Activated CD4-positive, alpha-beta T cell treated with anti-CD3 and anti-CD28 coated beads, Interleukin-2, amount 50 U/mL, for 48 hours (primary cell): ENCODE data around the gene MBD4.
"Not testable (repeated sequence)": the region's sequence is repeated elsewhere in the genome, so short reads cannot be mapped to it uniquely, and the experiment has no call there.

ENCODE experiments used
- DNase-seq, 2 experiments: peaks; one replicate each; pipeline ENCODE4 v3.0.0-alpha.2; 2020

MBD4 gene

DNA sequence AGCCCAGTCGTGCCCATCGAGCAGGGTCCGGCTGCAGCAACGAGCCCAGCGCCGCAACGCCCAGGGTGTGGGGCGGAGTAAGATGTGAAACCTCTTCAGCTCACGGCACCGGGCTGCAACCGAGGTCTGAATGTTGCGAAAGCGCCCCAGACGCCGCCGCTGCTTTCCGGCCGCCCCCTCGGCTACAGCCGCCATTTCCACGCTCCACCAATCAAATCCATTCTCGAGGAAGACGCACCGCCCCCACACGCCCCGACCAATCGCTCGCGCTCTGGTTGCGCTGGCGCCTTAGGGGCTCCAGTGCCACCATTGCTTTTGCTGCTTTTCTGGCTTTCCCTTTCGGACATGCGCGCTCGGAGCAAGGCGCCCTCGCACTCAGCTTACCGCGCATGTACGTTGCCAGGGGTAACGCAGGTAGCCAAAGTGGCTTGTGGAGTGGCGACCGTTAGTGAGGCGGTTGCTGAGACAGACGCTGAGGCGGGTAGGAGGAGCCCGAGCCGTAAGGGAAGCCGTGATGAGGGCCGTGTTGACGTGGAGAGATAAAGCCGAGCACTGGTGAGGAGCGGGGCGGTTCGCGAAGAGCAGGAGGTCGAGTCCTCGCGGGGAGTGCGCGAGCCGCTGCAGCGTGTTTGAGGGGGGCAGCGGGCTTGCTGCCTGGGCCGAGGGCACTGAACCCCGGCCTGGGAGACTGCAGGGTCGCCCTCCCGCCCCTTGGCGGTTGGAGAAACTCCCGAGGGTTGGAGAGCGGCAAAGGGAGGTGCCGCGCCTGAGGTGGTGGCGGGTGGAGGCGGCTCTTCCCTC is at the start of gene MBD4, which contains the start of gene IFT122:
Gene MBD4 (minus strand): TSS at position 132 of the 801 bp plus-strand sequence. CDS start 115 bp downstream, at position 17.
Gene IFT122 (plus strand): TSS at position 408 of the 801 bp plus-strand sequence. CDS start 107 bp downstream, at position 515.
- DNase-seq: peak; percentile 99

DNA sequence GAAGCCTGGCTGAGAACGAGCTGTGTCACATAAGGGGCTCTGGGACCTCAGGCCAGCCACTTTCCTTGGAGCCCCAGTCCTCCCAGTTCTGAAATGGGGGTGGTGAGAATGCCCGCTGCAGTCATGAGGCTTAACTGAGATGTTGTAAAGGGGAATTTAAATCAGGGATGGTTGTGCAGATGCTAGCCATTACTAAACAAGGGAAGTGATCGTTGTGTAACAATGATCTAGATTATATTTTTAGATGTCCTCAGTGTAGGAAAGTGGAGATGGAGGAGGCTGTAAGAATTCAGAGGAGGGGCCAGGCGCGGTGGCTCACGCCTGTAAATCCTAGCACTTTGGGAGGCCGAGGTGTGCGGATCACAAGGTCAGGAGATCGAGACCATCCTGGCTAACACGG is 49.5 kb upstream of the MBD4 start:
- not testable (repeated sequence) for DNase-seq

DNA sequence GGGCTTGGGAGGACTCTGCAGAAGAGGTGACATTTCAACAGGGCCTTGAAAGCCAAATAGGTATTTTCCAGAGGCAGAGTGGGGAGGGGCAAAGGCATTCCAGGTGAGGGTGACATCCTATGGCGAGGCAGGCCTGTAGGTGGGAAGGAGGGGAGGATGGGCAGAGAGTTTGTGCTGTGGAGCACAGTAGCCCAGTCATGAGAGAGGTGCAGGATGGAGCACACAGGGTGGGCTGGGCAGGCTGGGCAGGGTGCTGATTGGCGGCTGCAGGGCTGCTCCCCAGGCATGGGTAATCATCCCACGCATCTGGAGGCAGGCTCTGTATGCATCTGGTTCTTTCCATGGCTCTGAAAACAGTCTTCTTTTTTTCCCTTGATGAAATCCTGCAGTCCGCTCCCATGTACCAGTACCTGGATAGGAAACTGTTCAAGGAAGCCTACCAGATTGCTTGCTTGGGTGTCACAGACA is 48.2 kb upstream of the MBD4 start:
- not testable (repeated sequence) for DNase-seq

DNA sequence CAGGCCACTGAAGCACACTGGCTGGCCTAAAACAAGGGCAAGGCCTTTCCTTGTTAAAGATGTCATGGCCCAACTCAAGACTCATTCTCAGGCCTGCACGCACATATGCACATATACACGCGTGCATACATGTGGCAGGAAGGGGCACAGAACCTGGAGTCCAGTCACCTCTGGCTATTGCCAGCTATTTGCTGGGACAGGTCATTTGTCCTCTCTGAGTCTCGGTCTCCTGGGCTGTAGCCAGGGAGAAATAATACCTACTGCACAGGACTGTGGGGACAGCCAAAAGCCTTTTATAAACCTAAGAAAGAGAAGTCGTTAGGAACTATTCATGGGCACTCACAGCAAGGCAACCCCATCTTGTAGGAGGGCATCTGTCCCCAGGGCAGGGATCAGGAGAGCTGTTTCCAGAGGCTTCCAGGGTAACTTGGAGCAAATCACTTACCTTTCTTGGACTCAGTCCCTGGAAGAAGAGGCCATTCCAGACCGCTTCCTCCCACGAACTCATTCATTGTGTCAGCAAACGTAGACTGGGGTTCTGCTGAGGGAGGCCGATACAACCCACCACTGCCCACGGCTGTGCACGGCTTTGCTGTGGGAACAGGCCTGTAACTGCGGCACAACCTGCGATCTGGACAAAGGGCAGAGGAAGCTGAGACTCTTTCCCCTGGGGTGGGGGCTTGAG is 47.6 kb upstream of the MBD4 start:
- DNase-seq: no peak

DNA sequence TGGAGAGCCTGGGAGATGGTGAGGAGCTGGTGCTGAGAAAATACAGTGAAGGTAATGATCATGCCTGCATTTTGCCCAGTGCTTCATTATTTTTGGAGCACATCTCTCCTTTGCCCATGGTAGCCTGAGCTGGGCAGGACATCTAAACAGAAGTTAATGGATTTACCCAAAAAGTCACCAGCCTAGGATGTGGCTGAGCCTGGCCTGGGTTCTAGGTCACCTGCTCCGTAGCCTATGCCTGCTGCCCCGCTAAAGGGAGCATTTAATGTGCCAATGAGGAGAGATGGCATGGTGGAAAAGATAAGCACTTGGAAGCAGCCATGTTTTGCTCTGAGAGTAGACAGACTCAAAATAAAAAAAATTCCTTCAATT is 46.9 kb upstream of the MBD4 start:
- no peak for DNase-seq

DNA sequence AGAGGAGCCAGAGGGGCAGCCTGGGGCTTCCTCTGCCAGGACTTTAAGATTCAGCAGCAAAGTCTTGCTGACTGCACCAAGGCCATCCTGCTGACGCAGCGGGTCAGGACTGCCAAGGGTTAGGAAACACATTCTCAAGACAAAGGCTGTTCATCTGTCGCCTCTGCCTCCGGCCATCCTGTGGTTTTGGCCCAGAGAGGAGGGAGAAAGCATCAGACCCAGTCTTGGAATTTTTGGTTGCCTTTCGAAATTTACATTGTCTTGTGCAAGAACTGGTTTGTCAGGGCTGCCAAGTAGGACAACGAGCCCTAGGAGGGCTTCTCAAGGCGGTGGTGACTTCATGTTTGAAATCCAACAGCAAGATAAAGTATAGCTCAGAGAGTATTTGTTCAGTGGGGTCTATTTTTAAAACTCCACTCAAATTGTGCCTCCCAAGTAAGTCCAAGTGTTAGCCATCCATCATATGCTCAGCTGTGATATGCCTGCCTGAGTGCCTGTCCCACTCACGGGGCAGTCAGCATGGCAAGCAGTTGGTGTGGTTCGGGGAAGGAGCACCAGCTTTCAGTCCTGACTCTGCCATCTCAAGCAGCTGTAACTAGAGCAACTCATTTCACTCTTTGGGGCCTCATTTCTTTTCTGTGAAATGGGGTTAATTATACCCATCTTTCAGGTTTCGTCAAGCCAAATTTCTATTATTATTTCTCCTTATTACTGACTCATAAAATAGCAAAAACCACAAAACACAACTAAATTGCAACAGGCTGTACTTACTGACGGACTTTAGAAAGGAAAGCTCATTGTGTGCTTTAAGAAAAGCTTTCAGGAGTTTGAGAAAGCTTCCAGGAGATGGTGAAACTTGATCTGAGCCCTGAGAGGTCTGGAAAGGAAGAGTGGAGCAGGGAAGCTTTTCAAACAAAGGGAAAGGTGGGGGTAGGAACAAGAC is 46.2 kb upstream of the MBD4 start:
- no peak for DNase-seq

DNA sequence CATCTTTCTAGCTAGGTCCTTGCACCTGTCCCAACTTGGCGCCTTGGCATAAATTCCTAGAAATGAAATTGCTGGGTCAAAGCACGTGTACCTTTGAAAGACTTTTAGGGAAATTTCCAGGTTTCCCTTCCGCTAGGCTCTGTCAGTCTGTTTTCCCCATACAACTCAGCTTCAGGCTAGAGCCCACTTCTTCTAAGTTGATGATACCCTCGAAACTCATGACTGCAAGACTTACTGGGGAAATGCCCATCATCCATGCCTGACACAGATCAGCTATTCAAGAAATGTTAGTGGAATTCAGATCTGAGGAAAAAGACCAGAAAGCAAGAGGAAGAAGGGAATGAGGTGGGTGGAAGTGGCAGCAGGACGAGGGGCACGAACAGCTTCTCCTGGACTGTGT is 45.4 kb upstream of the MBD4 start:
- DNase-seq: not testable (repeated sequence)

DNA sequence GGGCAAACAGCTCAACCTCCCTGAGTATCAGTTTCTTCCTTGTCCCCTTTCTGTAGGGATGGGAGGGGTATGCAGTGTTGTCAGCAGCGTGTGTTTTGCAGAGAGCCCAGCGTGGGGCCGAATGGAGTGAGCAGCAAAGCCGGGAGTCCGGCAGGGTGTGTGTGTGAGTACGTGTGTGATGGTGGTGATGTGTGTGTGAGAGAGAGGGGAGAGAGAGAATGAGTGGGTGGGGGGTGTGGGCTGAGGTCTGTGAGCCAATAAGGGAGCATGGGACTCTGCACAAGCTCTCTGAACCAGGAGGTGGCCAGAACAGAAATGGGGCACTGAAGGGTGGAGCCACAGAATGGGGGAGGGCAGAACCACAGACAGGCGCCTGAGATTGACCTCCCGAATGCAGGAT is 44.1 kb upstream of the MBD4 start:
- DNase-seq: no peak

DNA sequence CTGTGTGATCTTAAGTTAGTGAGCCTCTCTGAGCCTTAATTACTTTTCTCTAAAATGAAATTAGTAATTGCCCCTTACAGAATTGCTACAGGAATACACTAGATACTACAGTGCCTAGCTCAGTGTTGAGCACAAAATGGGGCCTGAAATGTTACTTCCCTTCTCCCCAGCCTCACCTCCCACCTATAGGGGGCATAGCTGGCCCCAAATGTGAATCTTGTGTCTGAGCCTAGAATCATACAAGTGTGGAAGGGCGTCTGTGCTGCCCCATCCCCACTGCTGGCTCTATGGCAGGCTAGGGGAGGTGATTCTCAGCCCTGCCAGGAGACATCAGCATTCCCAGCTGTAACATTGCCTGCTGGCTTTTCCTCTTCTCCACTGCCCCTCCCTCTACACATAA is 43.0 kb upstream of the MBD4 start:
- no peak for DNase-seq

DNA sequence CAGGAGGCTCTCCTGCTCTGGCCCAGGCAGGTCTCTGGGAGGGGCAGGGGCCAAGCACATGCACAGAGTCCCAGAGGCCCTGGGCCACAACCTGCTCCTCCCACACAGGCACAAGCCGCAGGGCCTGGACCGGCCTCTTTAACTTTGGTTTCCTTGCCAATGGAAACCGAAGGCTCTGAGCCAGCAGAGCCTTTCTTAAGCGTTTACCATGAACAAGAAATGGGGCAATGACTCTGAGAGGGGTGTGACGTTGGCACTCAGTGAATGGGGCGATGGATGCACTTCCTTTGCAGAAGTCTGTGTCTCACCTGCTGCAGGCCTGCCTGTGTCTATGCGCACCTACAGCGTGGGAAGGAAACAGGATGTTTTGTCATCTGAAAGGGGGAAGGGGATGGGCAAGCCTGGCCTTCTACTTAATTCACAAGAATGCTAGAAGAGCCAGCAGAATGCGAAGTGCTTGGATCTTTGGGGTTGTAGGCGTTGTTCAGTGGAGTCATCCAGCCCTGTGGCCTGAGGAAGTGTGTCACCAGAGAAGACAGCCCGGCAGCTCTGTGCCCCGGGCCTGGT is 42.1 kb upstream of the MBD4 start:
- DNase-seq: peak; percentile 18 to 44

DNA sequence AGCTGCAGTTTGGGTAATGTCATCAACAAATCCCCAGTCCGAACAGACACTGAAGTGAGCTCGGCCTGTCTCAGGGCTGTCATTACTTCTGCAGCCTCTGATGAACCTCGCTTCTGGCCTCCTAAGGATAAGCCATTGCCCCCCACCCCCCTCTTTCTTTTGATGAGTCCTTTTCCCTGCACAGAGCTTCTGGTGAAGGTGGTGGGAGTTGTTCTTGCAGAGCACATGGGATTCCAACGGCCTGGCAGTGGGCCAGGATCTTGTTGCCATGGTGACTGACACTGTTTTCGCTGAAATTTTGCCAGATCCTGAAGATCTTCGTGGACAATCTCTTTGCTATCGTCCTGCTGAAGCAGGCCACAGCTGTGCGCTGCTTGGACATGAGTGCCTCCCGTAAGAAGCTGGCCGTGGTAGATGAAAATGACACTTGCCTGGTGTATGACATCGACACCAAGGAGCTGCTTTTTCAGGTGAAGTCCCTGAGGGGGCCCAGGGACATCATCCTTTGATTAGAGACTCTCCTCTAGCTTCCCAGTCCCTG is 41.5 kb upstream of the MBD4 start:
- DNase-seq: not testable (repeated sequence)

DNA sequence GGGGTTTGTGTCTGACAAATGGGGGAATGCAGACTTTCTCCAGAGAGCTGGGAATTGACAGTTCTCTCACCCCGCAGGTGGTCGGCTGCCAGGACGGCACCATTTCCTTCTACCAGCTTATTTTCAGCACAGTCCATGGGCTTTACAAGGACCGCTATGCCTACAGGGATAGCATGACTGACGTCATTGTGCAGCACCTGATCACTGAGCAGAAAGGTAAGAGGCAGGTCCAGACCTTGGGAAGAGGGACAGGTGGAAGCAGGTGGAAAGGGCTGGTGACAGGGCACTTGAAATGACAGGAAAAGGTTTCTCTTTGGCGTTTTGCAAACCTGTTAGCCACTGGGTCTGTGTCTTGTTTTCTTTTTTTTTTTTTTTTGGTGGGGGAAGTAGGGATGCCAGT is 36.8 kb upstream of the MBD4 start:
- no peak for DNase-seq

DNA sequence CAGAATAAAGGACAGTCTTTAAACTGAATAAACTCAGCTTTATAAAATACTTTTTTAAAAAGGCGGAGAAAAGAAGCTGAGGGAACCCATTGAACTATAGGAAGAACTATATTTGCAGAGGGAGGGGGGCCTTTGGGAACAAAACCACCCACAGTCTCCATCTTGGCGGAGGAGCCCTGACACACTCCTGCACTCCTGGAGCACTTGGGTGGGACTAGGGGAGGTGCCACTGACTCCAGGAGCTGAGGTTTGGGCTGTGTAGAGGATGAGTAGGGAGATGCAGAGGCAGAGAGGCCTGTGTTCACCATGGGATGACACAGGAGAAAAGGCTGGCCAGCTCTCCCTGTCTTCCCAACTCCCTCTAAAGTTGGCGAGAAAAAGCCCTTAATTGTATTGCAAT is 36.1 kb upstream of the MBD4 start:
- DNase-seq: no peak

DNA sequence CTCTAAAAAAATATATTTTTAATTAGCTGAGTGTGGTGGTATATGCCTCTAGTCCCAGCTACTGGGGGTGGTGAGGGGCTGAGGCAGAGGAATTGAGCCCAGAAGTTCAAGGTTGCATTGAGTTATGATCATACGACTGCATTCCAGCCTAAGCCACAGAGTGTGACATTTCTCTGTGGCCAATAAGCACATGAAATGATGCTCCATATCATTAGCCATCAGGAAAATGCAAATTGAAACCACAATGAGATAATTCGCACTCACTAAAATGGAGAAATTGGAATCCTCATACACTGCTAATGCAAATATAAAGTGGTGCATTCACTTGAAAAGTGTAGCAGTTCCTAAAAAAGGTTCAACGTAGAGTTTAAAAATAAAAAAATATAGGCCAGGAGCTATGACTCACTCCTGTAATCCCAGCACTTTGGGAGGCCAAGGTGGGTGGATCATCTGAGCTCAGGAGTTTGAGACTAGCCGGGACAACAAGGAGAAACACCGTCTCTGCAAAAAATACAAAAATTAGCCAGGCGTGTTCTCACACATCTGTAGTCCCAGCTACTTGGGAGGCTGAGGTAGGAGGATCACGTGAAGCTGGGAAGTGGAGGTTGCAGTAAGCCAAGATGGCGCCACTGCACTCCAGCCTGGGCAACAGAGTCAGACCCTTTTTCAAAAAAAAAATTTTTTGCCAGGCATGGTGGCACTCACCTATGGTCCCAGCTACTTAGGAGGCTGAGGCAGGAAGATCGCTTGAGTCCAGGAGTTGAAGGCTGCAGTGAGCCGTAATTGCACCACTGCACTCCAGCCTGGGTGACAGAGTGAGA is 35.4 kb upstream of the MBD4 start:
- no peak for DNase-seq

DNA sequence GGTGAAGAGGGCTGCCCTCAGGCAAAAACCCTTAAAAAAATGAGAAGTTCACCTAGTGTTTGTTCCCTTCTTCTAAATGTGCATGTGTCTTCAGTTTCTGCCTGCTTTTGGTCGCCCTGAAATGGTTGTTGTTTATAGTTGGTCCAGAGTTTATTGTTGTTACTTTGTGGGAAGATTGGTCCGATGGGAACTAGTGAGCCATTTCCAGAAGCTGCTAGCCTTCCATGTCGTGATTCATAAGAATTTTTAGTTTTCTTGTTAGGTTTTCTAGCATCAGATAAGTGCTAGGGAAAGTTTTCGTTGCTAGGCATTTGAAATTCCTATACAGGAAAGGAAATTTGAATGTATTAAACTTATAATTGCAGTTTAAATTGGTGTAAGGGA is 34.0 kb upstream of the MBD4 start:
- DNase-seq: no peak

DNA sequence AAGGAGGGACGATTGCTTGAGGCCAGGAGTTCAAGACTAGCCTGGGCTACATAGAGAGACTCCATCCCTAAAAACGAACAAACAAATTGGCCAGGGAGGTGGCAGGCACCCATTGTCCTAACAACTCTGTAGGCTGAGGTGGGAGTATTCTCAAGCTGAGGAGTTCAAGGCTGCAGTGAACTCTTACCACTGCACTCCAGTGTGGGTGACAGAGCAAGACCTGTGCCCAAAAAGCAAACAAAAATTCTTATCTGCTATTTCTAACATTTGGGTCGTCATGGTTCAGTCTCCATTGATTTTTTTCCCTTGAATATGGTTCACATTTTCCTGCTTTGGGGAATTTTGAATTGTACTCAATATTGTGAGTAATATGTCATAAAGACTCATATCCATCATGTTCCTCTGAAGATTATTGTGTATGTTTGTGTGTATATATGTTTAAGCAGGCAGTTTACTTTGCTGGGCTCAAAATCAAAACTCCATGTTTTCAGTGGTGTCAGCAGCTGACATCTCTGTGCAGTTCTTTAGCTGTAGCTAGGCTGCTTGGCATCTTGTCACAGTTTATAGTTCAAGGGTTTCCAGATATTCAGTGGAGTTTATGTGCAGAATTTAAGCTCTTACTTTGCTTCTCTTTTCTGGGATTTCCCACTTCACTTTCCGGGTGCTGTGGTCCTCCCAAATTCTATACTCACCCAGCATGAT is 33.5 kb upstream of the MBD4 start:
- DNase-seq: no peak

DNA sequence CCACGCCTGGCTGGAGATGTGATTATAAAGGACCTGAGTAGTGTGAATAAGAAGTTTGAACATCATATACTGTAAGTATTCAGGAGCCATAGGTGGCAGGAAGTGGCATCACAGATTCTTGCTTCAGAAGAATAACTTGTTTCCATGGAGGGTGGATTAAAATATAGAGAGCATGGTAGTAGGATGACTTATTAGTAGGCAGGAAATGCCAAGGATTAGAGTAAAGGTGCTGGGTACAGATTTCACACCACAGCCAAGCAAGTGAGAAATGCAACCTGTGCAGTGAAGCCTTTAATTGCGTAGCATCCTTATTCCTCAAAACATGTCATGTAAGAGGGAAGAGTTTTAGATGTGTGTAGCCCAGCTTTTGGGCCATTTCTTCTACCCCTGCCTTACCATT is 31.1 kb upstream of the MBD4 start:
- no peak for DNase-seq

DNA sequence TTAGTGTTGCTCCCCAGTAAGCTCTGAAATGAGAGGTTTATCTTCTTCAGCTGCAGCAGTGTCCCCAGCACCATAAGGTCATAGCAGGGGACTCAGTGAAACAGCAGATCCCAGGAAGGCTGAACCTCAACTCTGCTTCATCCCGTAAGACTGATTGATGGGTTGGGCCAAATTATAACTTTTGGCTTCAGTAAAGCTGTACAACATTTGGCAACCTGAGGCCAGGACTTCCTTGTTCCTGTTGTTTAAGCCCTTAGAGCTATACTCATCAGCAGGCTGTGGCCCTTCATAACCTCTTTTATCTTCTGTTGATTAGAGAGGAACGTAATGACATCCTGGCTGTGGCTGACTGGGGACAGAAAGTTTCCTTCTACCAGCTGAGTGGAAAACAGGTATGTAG is 29.3 kb upstream of the MBD4 start:
- no peak for DNase-seq

DNA sequence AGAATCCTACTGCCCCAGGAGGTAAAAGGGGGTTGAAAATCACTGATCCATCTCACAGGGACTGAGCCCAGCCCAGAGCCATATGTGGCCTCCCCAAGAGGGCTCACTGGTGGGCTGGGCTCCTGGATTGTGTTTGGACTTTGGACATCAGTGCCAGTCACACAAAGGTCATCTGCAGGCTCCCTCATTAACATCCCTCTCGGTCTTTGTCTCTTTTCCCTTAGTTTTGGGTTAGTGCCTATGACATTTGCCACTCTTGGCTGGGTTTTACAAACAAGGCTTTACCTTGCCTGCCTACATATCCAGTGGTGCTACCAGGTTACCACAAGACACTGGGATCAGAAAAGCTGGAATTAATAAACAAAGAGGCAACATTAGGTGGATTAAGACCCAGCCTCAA is 28.2 kb upstream of the MBD4 start:
- no peak for DNase-seq

DNA sequence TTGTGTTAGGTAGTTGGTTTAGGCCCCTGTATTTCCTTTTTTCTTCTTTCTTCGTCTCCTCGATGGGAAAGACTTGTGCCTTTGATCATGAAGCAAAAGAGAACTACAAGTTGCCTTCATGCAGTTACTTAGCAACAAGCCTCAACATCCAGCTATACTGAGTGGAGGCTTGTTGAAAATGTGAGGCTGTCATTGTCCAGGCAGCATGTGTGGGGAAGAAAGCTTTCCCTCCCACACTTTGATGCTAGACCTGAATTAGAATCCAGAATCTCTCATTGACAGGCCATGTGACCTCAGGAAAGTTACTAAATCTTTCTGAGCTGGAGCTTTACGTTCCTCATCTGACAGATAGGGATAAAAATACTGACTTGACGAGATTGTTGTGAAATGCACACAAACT is 24.0 kb upstream of the MBD4 start:
- no peak for DNase-seq

DNA sequence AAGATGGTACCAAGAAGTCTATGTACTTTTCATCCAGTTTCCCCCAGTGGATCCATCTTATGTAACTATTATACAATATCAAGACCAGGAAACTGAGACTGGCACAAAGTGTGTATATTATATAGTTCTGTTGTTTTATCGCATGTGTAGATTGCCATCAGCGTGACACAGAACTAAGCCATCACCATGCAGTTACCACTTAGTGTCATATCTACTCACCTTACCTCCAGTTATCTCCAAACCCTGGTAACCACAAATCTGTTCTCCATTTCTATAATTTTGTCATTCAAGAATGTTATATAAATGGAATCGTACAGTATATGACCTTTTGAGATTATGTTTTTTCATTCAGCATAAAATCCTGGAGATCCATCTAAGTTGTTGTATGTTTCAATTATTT is 23.3 kb upstream of the MBD4 start:
- DNase-seq: no peak
